ENCODE results near the gene LPIN1. TPM values are rescaled to one million over a fixed set of nuclear protein-coding genes. Genes with fewer than 3 reads are reported as not detected.
"Not testable (repeated sequence)": the region's sequence is repeated elsewhere in the genome, so short reads cannot be mapped to it uniquely, and the experiment has no call there.

Gene LPIN1
- polyA plus RNA-seq, 2 of the 4 experiments (the other 2 are of a cell fraction) = 19.2 to 27.5 TPM

DNA sequence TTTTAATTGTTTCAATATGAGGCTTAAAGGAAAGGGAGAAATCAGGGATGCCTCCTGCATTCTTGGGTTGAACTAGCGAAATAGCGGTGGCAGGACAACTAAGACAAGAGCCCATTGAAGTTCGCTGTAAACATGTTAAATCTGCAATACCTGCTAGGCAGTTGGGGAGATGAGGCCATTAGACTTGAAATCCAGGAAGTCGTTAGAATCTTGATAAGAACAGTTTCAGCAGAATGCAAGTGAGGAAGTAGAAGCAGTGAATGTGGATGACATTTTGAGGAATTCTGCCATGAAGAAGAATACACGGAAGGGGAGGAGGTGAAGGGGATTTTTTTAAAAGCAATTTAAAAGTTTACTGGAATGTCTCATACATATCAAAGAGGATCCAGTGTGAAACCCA, 109.7 kb downstream of the LPIN1 start:
- POLR2A ChIA-PET = no interaction called here
- CTCF ChIA-PET = interaction anchor here (0.7 kb wide), 1 partner anchor 89 kb away, joined by 6 read pairs; no protein-coding TSS in a partner anchor

DNA sequence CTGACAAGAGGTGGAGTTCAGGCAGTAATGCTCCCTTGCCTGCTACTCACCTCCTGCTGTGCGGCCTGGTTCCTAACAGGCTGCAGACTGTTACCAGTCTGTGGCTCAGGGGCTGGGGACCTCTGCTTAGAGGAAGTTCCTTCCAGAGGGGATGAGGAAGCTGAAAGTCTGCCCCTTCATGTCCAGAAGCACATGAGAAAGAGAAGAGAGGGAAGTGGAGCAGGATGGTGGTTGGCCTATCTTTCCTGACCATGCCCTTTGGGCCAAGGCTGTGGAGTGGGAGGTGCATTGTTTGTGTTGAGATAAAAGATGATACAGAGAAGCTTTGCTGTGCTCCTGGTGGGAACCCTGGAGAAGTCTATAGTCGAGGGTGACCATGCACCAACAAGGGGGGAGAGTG, 112.5 kb downstream of the LPIN1 start:
- Histone ChIP-seq H3K27ac (no peak overlapping the region), H3K9me3 (peaks cover 12% of the 10 kb centered on the region; the same call in 2 of the 3 replicates), H3K4me3 (no peak overlapping the region), H3K4me2 (no peak overlapping the region), H3K4me1 (no peaks in the 10 kb centered on the region)
- CTCF ChIA-PET = interaction anchor here (0.8 to 1.8 kb wide), 3 partner anchors 9 to 1148 kb away, joined by 3 to 6 read pairs (median 5); no protein-coding TSS in a partner anchor
- POLR2A ChIA-PET = no interaction called here
- FAIRE-seq (no peak), DNase-seq (ENCODE audit: low read depth in 1 of 2, low spot score in 1 of 2) (no peak), ATAC-seq (no peak)
- 47% methylated on average over 2 of the region's 2 CpGs for WGBS (ENCODE audit: missing lambda C conversion rate)
- TF ChIP-seq ZFP36 (IDR thresholded peaks at IDR 0.05; ENCODE audit: borderline replicate concordance, partially characterized antibody) (no peak), RAD21 (conservative IDR thresholded peaks at IDR 0.05 in 1 of 2, IDR thresholded peaks at IDR 0.05 in 1 of 2) (no peak), RNF2 (IDR thresholded peaks at IDR 0.05; ENCODE audit: borderline replicate concordance, low read depth) (no peak), CBX2 (IDR thresholded peaks at IDR 0.05; ENCODE audit: borderline replicate concordance, low read depth) (no peak), CHD2 (IDR thresholded peaks at IDR 0.05; ENCODE audit: low read length, partially characterized antibody) (no peak), HOXB13 (CRISPR knock-in tag; IDR thresholded peaks at IDR 0.05; ENCODE audit: low read depth) (no peak), KDM5A (IDR thresholded peaks at IDR 0.05) (no peak), BHLHE40 (IDR thresholded peaks at IDR 0.05; ENCODE audit: low read depth, low read length) (no peak), RARB (CRISPR knock-in tag; IDR thresholded peaks at IDR 0.05) (no peak), NPAS2 (CRISPR knock-in tag; IDR thresholded peaks at IDR 0.05; ENCODE audit: borderline replicate concordance) (no peak), JUN (IDR thresholded peaks at IDR 0.05) (no peak)
- TF ChIP-seq, protein P1, sequence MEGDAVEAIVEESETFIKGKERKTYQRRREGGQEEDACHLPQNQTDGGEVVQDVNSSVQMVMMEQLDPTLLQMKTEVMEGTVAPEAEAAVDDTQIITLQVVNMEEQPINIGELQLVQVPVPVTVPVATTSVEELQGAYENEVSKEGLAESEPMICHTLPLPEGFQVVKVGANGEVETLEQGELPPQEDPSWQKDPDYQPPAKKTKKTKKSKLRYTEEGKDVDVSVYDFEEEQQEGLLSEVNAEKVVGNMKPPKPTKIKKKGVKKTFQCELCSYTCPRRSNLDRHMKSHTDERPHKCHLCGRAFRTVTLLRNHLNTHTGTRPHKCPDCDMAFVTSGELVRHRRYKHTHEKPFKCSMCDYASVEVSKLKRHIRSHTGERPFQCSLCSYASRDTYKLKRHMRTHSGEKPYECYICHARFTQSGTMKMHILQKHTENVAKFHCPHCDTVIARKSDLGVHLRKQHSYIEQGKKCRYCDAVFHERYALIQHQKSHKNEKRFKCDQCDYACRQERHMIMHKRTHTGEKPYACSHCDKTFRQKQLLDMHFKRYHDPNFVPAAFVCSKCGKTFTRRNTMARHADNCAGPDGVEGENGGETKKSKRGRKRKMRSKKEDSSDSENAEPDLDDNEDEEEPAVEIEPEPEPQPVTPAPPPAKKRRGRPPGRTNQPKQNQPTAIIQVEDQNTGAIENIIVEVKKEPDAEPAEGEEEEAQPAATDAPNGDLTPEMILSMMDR (IDR thresholded peaks at IDR 0.05) = no peak

More for the DNA sequence above, 109.7 kb downstream of the LPIN1 start:
- WGBS (ENCODE audit: missing lambda C conversion rate) = 33% methylated on average over 5 of the region's 5 CpGs
- Histone ChIP-seq H3K4me3 (no peak overlapping the region), H3K4me1 (no peaks in the 10 kb centered on the region), H3K9me3 (peaks cover 12% of the 10 kb centered on the region; the same call in 2 of the 3 replicates), H3K27ac (no peak overlapping the region), H3K4me2 (no peak overlapping the region)
- no peak for DNase-seq (ENCODE audit: low read depth in 1 of 2, low spot score in 1 of 2)
- no peak for ATAC-seq
- FAIRE-seq = no peak
- TF ChIP-seq, protein P2, sequence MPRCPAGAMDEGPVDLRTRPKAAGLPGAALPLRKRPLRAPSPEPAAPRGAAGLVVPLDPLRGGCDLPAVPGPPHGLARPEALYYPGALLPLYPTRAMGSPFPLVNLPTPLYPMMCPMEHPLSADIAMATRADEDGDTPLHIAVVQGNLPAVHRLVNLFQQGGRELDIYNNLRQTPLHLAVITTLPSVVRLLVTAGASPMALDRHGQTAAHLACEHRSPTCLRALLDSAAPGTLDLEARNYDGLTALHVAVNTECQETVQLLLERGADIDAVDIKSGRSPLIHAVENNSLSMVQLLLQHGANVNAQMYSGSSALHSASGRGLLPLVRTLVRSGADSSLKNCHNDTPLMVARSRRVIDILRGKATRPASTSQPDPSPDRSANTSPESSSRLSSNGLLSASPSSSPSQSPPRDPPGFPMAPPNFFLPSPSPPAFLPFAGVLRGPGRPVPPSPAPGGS (IDR thresholded peaks at IDR 0.05) = no peak
- TF ChIP-seq, protein P3, sequence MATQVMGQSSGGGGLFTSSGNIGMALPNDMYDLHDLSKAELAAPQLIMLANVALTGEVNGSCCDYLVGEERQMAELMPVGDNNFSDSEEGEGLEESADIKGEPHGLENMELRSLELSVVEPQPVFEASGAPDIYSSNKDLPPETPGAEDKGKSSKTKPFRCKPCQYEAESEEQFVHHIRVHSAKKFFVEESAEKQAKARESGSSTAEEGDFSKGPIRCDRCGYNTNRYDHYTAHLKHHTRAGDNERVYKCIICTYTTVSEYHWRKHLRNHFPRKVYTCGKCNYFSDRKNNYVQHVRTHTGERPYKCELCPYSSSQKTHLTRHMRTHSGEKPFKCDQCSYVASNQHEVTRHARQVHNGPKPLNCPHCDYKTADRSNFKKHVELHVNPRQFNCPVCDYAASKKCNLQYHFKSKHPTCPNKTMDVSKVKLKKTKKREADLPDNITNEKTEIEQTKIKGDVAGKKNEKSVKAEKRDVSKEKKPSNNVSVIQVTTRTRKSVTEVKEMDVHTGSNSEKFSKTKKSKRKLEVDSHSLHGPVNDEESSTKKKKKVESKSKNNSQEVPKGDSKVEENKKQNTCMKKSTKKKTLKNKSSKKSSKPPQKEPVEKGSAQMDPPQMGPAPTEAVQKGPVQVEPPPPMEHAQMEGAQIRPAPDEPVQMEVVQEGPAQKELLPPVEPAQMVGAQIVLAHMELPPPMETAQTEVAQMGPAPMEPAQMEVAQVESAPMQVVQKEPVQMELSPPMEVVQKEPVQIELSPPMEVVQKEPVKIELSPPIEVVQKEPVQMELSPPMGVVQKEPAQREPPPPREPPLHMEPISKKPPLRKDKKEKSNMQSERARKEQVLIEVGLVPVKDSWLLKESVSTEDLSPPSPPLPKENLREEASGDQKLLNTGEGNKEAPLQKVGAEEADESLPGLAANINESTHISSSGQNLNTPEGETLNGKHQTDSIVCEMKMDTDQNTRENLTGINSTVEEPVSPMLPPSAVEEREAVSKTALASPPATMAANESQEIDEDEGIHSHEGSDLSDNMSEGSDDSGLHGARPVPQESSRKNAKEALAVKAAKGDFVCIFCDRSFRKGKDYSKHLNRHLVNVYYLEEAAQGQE (IDR thresholded peaks at IDR 0.05) = no peak
- TF ChIP-seq, protein P4, sequence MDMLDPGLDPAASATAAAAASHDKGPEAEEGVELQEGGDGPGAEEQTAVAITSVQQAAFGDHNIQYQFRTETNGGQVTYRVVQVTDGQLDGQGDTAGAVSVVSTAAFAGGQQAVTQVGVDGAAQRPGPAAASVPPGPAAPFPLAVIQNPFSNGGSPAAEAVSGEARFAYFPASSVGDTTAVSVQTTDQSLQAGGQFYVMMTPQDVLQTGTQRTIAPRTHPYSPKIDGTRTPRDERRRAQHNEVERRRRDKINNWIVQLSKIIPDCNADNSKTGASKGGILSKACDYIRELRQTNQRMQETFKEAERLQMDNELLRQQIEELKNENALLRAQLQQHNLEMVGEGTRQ (IDR thresholded peaks at IDR 0.05) = no peak
- TF ChIP-seq CHD4 (IDR thresholded peaks at IDR 0.05; ENCODE audit: borderline replicate concordance) = no peak
- TF ChIP-seq EHF (CRISPR knock-in tag; IDR thresholded peaks at IDR 0.05) = no peak
- TF ChIP-seq MYC (IDR thresholded peaks at IDR 0.05; ENCODE audit: borderline replicate concordance, low read length) = no peak
- no peak for TF ChIP-seq TP53 (CRISPR knock-in tag; IDR thresholded peaks at IDR 0.05)
- TF ChIP-seq, protein P5, sequence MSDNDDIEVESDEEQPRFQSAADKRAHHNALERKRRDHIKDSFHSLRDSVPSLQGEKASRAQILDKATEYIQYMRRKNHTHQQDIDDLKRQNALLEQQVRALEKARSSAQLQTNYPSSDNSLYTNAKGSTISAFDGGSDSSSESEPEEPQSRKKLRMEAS (IDR thresholded peaks at IDR 0.05) = no peak
- TF ChIP-seq ZC3H11A (IDR thresholded peaks at IDR 0.05) = no peak
- no peak for TF ChIP-seq RARB (CRISPR knock-in tag; IDR thresholded peaks at IDR 0.05)
- TF ChIP-seq ZNF302 (CRISPR knock-in tag; IDR thresholded peaks at IDR 0.05) = no peak
- TF ChIP-seq SMC3 (IDR thresholded peaks at IDR 0.05) = no peak
- TF ChIP-seq RNF2 (IDR thresholded peaks at IDR 0.05; ENCODE audit: borderline replicate concordance, low read depth) = no peak

DNA sequence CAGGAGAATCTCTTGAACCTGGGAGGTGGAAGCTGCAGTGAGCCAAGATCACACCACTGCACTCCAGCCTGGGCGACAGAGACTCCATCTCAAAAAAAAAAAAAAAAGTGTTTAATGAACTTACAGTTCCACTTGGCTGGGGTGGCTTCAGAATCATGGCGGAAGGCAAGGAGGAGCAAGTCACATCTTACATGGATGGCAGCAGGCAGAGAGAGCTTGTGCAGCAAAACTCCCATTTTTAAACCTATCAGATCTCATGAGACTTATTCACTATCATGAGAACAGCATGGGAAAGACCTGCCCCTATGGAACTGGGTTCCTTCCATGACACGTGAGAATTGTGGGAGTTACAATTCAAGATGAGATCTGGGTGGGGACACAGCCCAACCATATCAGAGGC, 113.5 kb downstream of the LPIN1 start:
- H3K4me1 ChIP-seq; H3K4me3 ChIP-seq; DNase-seq (ENCODE audit: low read depth in 1 of 2, low spot score in 1 of 2); FAIRE-seq; ATAC-seq; H3K4me2 ChIP-seq; H3K27ac ChIP-seq: not testable (repeated sequence)
- WGBS (ENCODE audit: missing lambda C conversion rate) = 25% methylated on average over 3 of the region's 3 CpGs
- peaks cover 12% of the 10 kb centered on the region; the same call in 2 of the 3 replicates for H3K9me3 ChIP-seq
- POLR2A ChIA-PET = interaction anchor here (0.7 kb wide), 1 partner anchor 28 kb away, joined by 4 read pairs; no protein-coding TSS in a partner anchor
- CTCF ChIA-PET = interaction anchor here (0.6 to 1.8 kb wide), 3 partner anchors 10 to 1147 kb away, joined by 4 to 6 read pairs (median 5); no protein-coding TSS in a partner anchor

Measured in A549 (cell line).